A549 (cell line): ENCODE results near the gene TMOD2. TPM values are rescaled to one million over a fixed set of nuclear protein-coding genes. Genes with fewer than 3 reads are reported as not detected.
A peak's percentile ranks its signal among the peaks of the same experiment; 100 is the strongest.

Experiments
- ATAC-seq, 2 experiments: fragments of 200-7000 bp in 1 of 2; fragments of >200 bp in 1 of 2; cut with Nextera tagmentation in 1 of 2; cut with Tn5 transposase in 1 of 2; 3 replicates each; pipeline versions ENCODE4 v1.8.0 to v1.9.1; 2018 to 2020; ENCODE audit warnings: mild to moderate bottlenecking in 1 of 2, moderate library complexity in 1 of 2
- CTCF ChIA-PET: fragments of 300-600 bp; sonication (Branson Sonifier 250); formaldehyde crosslinking; extraction: SDS; loops from one replicate; lab custom pipeline; 2021; ENCODE audit warnings: antibody characterized with exemption, inconsistent platforms; lab: Yijun Ruan, JAX
- POLR2A ChIA-PET: fragments of 350-600 bp; formaldehyde crosslinking; extraction: SDS; loops from one replicate; lab custom pipeline; 2021; ENCODE audit warnings: antibody characterized with exemption, inconsistent platforms; lab: Yijun Ruan, JAX
- DNase-seq, 2 experiments: peaks; one replicate each; pipeline versions ENCODE4 v3.0.0 to v3.0.0-alpha.2; 2011 to 2016; ENCODE audit warnings: low read depth in 1 of 2, low spot score in 1 of 2
- FAIRE-seq: peaks from 2 replicates; lab custom pipeline; 2011; peaks lifted over from hg19 to GRCh38; lab: Jason Lieb, UNC
- H3K27ac ChIP-seq, 2 experiments: fragments of >200 bp; sonication (Bioruptor Twin); formaldehyde crosslinking; 3 replicates each; pipeline ENCODE4 v1.5.1; 2016 to 2017
- H3K4me1 ChIP-seq: fragments of >200 bp; sonication (Bioruptor Twin); formaldehyde crosslinking; 3 replicates; pipeline ENCODE4 v1.6.1; 2016
- H3K4me2 ChIP-seq: fragments of >200 bp; sonication (Bioruptor Twin); formaldehyde crosslinking; 3 replicates; pipeline ENCODE4 v1.6.1; 2016
- H3K4me3 ChIP-seq: fragments of >200 bp; sonication (Bioruptor Twin); formaldehyde crosslinking; 3 replicates; pipeline ENCODE4 v1.5.1; 2016
- H3K9me3 ChIP-seq: fragments of >200 bp; sonication (Bioruptor Twin); formaldehyde crosslinking; 3 replicates; pipeline ENCODE4 v1.6.1; 2016
- ATOH8 ChIP-seq: fragments of 250-450 bp; sonication (Bioruptor Pico); IDR thresholded peaks from 2 replicates; pipeline ENCODE4 v1.5.0; 2020; ENCODE audit warnings: low read depth, mild to moderate bottlenecking, moderate library complexity
- BCL3 ChIP-seq: fragments of >200 bp; sonication (Bioruptor Twin); formaldehyde crosslinking; IDR thresholded peaks from 3 replicates; pipeline ENCODE4 v1.6.1; 2016
- CEBPB ChIP-seq, 2 experiments: fragments of >200 bp in 1 of 2; sonication (Bioruptor Twin) in 1 of 2; formaldehyde crosslinking in 1 of 2; IDR thresholded peaks; 2 replicates each; pipeline ENCODE4 v1.6.1; 2012 to 2016
- CHD2 ChIP-seq: fragments of 150-350 bp; IDR thresholded peaks from 2 replicates; pipeline ENCODE4 v1.6.1; 2014; ENCODE audit warnings: low read length; ENCODE audit not compliant: partially characterized antibody
- E2F6 ChIP-seq: IDR thresholded peaks from 2 replicates; pipeline ENCODE4 v1.6.1; 2012; ENCODE audit warnings: low read depth, borderline replicate concordance
- EHF ChIP-seq: fragments of 250-450 bp; sonication (Bioruptor Pico); IDR thresholded peaks from 2 replicates; pipeline ENCODE4 v1.5.0; 2020; ENCODE audit warnings: mild to moderate bottlenecking
- FOSB ChIP-seq: fragments of 250-450 bp; sonication (Bioruptor Pico); IDR thresholded peaks from 2 replicates; pipeline ENCODE4 v1.5.0; 2020; ENCODE audit warnings: mild to moderate bottlenecking, moderate library complexity
- FOSL2 ChIP-seq, 2 experiments: fragments of 450-650 bp in 1 of 2; fragments of >200 bp in 1 of 2; sonication (Bioruptor Twin) in 1 of 2; formaldehyde crosslinking; IDR thresholded peaks; 2 replicates each; pipeline versions ENCODE4 v1.5.0 to v1.6.1; 2016 to 2020; ENCODE audit warnings: mild to moderate bottlenecking in 1 of 2, moderate library complexity in 1 of 2
- GATA3 ChIP-seq: IDR thresholded peaks from 2 replicates; pipeline ENCODE4 v1.6.1; 2012; ENCODE audit warnings: borderline replicate concordance
- HDAC2 ChIP-seq: fragments of 200-600 bp; sonication (generic); IDR thresholded peaks from 2 replicates; pipeline ENCODE4 v1.6.1; 2016
- HEYL ChIP-seq: fragments of 250-450 bp; sonication (Bioruptor Pico); IDR thresholded peaks from 2 replicates; pipeline ENCODE4 v1.8.0; 2021; ENCODE audit warnings: mild to moderate bottlenecking, moderate library complexity
- HOXA7 ChIP-seq: fragments of 250-450 bp; sonication (Bioruptor Pico); IDR thresholded peaks from 2 replicates; pipeline ENCODE4 v1.5.0; 2020; ENCODE audit warnings: mild to moderate bottlenecking, moderate library complexity
- JUN ChIP-seq, 2 experiments: fragments of >200 bp; sonication (Bioruptor Twin); formaldehyde crosslinking; IDR thresholded peaks; 2 replicates in 1 of 2; 3 replicates in 1 of 2; pipeline ENCODE4 v1.6.1; 2016 to 2017
- KDM5A ChIP-seq: fragments of 200-600 bp; sonication (generic); IDR thresholded peaks from 2 replicates; pipeline ENCODE4 v1.6.1; 2016; ENCODE audit warnings: antibody characterized with exemption, mild to moderate bottlenecking
- MAFK ChIP-seq: fragments of 450-650 bp; IDR thresholded peaks from 2 replicates; pipeline ENCODE4 v1.6.1; 2014; ENCODE audit not compliant: partially characterized antibody
- NFE2L2 ChIP-seq: fragments of 150-350 bp; conservative IDR thresholded peaks from 2 replicates; pipeline ENCODE4 v1.6.1; 2014; ENCODE audit warnings: low read length
- PHF8 ChIP-seq: fragments of 200-600 bp; sonication (generic); IDR thresholded peaks from 2 replicates; pipeline ENCODE4 v1.6.1; 2016; ENCODE audit warnings: low read depth, mild to moderate bottlenecking, antibody characterized with exemption, moderate library complexity, borderline replicate concordance
- POLR2AphosphoS2 ChIP-seq: conservative IDR thresholded peaks from 2 replicates; pipeline ENCODE4 v1.6.1; 2012; ENCODE audit warnings: low read length, improper control_type of control experiment, inconsistent platforms
- RARB ChIP-seq: fragments of 250-450 bp; sonication (Bioruptor Pico); IDR thresholded peaks from 2 replicates; pipeline ENCODE4 v1.8.0; 2021; ENCODE audit warnings: mild to moderate bottlenecking, moderate library complexity
- SREBF2 ChIP-seq: fragments of 450-650 bp; IDR thresholded peaks from 2 replicates; pipeline ENCODE4 v1.6.1; 2014; ENCODE audit warnings: mild to moderate bottlenecking, moderate library complexity
- TFCP2L1 ChIP-seq: fragments of 250-450 bp; sonication (Bioruptor Pico); IDR thresholded peaks from 2 replicates; pipeline ENCODE4 v1.5.0; 2021; ENCODE audit warnings: mild to moderate bottlenecking
- TP53 ChIP-seq: fragments of 250-450 bp; sonication (Bioruptor Pico); IDR thresholded peaks from 2 replicates; pipeline ENCODE4 v1.5.0; 2021; ENCODE audit warnings: mild to moderate bottlenecking, moderate library complexity
- ZFP36 ChIP-seq: fragments of 450-650 bp; IDR thresholded peaks from 2 replicates; pipeline ENCODE4 v1.6.1; 2014; ENCODE audit warnings: borderline replicate concordance; ENCODE audit not compliant: partially characterized antibody
- ZNF302 ChIP-seq: fragments of 250-450 bp; sonication (Bioruptor Pico); IDR thresholded peaks from 2 replicates; pipeline ENCODE4 v1.9.0; 2021; ENCODE audit warnings: inconsistent platforms, mild to moderate bottlenecking, moderate library complexity
- WGBS: methylation state at CpG from one replicate; pipeline ENCODE4 v1.1.6; 2017; ENCODE audit errors: missing lambda C conversion rate; 5-methylcytosine and 5-hydroxymethylcytosine counted together
- polyA plus RNA-seq, 4 experiments: library from polyadenylated mRNA; depleted of rRNA in 3 of 4; stranded (reverse); fragments of >200 nt; fragmentation: RNase III in 1 of 4; extraction: RNeasy Plus Mini Kit Qiagen cat#74134 plus additional on column Dnase treatment in 1 of 4; gene quantifications; 2 replicates in 3 of 4; 3 replicates in 1 of 4; pipeline ENCODE4 v1.2.3, GENCODE V29; 2011 to 2017
- TF ChIP-seq, protein P1 (sequence below): IDR thresholded peaks from 2 replicates; pipeline ENCODE4 v1.6.1; 2012
- TF ChIP-seq, protein P2 (sequence below): IDR thresholded peaks from 2 replicates; pipeline ENCODE4 v1.6.1; 2012
- TF ChIP-seq, protein P3 (sequence below): fragments of >200 bp; sonication (Bioruptor Twin); formaldehyde crosslinking; IDR thresholded peaks from 2 replicates; pipeline ENCODE4 v1.6.1; 2016
- TF ChIP-seq, protein P4 (sequence below): fragments of 250-450 bp; sonication (Bioruptor Pico); IDR thresholded peaks from 2 replicates; pipeline ENCODE4 v1.5.0; 2021; ENCODE audit warnings: mild to moderate bottlenecking, moderate library complexity, borderline replicate concordance
- TF ChIP-seq, protein P5 (sequence below): fragments of 150-350 bp; IDR thresholded peaks from 2 replicates; pipeline ENCODE4 v1.6.1; 2014; ENCODE audit warnings: low read depth, mild to moderate bottlenecking, low read length

The TMOD2 gene
- polyA plus RNA-seq, 2 of the 4 experiments (the other 2 are of a cell fraction), result 2.1 to 2.5 TPM

DNA sequence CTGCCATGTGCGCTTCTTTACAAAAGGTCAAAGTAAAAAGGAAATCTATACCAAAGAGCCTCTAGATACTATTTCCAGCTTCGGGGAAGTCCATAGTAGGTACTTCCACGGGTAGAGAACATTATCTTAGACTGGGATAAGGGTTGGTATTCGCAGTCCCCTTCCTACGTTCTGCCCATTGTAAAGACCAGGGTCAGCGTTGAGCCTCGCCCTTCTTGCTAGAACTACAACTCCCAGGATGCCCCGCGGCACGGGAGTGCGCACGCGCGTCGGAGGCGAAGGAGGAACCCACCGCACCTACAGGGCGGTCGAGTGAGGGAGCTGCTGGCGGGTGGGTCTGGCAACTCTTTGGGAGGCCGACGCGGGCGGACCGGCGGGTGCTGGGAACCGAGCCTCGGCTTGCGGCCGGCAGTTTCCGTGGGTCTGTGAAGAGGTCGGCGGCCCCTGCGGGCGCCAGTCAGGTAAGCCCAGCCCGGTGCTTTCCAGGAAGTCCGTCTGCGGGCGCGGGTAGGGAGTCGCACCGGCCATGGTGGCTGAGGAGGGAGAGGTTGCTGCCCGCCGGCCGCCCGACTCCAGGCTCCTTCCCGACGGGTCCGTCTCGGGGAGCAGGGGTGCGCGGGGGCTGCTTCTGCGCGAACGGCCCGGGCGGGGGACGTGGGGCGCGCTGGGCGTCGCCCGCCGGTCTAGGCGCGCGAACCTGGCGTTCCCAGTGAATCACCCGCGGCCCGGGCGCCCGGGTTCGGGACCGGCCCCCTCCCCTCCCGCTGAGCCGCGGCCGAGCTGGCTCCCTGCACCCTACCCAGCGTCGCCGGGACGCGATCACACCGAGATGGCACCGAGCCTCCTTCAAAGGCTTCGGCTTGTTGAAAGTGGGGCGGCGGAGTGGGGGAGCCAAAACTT lies 78.2 kb downstream of the TMOD2 start, which contains the start of gene TMOD3 (continued):
- TF ChIP-seq CHD2 (no peak), NFE2L2 (no peak), JUN (IDR thresholded peaks at IDR 0.05) (peak; percentile 74 to 87), TP53 (no peak), HEYL (CRISPR knock-in tag) (no peak), CEBPB (IDR thresholded peaks at IDR 0.05) (no peak), KDM5A (no peak), RARB (no peak), BCL3 (peak; percentile 74; the same call in 2 of the 3 replicates), MAFK (no peak), FOSL2 (IDR thresholded peaks at IDR 0.05) (no peak), FOSL2 (CRISPR knock-in tag; IDR thresholded peaks at IDR 0.05) (peak; percentile 50), E2F6 (peak; percentile 51; the same call in 1 of the 2 replicates), HDAC2 (no peak), TFCP2L1 (CRISPR knock-in tag) (no peak; the same call in 1 of the 2 replicates), ZFP36 (no peak)
- TF ChIP-seq, protein P1, sequence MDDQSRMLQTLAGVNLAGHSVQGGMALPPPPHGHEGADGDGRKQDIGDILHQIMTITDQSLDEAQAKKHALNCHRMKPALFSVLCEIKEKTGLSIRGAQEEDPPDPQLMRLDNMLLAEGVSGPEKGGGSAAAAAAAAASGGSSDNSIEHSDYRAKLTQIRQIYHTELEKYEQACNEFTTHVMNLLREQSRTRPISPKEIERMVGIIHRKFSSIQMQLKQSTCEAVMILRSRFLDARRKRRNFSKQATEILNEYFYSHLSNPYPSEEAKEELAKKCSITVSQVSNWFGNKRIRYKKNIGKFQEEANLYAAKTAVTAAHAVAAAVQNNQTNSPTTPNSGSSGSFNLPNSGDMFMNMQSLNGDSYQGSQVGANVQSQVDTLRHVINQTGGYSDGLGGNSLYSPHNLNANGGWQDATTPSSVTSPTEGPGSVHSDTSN, result 0 out of 2 replicates have a peak, but pooled peaks have one; percentile 12
- TF ChIP-seq, protein P2, sequence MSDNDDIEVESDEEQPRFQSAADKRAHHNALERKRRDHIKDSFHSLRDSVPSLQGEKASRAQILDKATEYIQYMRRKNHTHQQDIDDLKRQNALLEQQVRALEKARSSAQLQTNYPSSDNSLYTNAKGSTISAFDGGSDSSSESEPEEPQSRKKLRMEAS, result peak; percentile 28; the same call in 1 of the 2 replicates
- TF ChIP-seq, protein P3, sequence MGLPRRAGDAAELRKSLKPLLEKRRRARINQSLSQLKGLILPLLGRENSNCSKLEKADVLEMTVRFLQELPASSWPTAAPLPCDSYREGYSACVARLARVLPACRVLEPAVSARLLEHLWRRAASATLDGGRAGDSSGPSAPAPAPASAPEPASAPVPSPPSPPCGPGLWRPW, result no peak

DNA sequence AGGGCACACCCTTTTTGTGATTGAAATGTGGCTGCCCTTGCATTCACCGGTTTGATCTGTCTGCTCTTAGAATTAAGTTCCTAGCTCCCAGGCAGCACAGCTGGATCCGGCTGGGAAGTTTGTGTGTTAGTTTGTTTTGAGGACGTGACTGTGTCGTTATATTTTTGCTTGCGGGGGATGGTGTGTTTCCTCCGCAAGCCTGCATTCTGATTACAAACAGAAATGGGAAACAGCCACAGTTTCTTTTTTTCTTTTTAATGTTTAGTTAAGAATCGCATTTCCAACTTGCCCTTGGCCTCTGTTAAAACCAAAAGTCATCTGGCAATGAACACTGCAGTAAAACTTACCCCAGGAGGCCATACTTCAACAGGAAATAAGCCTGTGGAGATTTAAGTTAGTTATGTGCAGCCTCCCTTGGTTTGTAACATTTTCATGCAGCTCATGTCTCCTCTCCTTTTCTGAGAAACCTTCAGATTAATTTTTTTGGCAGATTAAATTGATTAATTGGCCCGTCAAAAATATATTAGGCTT lies 78.9 kb downstream of the TMOD2 start:
- POLR2A ChIA-PET, result interaction anchor here (1.2 to 2.4 kb wide), 6 partner anchors 8 to 76 kb away, joined by 3 to 8 read pairs (median 6); no protein-coding TSS in a partner anchor
- Histone ChIP-seq H3K4me1 (peaks cover 54% of the 10 kb centered on the region), H3K9me3 (no peaks in the 10 kb centered on the region), H3K4me3 (peak overlapping the region; percentile 70), H3K4me2 (peak overlapping the region; percentile 86), H3K27ac (peak overlapping the region; percentile 96 to 99)
- CTCF ChIA-PET, result interaction anchor here (0.7 to 2.4 kb wide), 10 partner anchors 11 to 169 kb away, joined by 3 to 12 read pairs (median 4); no protein-coding TSS in a partner anchor
- no peak; a peak in 2 of 6 replicates for ATAC-seq
- WGBS, result under 1% methylated on average over 8 of the region's 8 CpGs
- peak; percentile 72 for FAIRE-seq
- DNase-seq, result no peak
- no peak for TF ChIP-seq EHF (CRISPR knock-in tag)
- no peak for TF ChIP-seq ATOH8 (CRISPR knock-in tag)
- no peak for TF ChIP-seq HOXA7 (CRISPR knock-in tag)
- TF ChIP-seq GATA3, result no peak
- TF ChIP-seq, protein P4, sequence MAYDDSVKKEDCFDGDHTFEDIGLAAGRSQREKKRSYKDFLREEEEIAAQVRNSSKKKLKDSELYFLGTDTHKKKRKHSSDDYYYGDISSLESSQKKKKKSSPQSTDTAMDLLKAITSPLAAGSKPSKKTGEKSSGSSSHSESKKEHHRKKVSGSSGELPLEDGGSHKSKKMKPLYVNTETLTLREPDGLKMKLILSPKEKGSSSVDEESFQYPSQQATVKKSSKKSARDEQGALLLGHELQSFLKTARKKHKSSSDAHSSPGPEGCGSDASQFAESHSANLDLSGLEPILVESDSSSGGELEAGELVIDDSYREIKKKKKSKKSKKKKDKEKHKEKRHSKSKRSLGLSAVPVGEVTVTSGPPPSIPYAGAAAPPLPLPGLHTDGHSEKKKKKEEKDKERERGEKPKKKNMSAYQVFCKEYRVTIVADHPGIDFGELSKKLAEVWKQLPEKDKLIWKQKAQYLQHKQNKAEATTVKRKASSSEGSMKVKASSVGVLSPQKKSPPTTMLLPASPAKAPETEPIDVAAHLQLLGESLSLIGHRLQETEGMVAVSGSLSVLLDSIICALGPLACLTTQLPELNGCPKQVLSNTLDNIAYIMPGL (CRISPR knock-in tag), result no peak
- TF ChIP-seq, protein P5, sequence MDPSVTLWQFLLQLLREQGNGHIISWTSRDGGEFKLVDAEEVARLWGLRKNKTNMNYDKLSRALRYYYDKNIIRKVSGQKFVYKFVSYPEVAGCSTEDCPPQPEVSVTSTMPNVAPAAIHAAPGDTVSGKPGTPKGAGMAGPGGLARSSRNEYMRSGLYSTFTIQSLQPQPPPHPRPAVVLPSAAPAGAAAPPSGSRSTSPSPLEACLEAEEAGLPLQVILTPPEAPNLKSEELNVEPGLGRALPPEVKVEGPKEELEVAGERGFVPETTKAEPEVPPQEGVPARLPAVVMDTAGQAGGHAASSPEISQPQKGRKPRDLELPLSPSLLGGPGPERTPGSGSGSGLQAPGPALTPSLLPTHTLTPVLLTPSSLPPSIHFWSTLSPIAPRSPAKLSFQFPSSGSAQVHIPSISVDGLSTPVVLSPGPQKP, result no peak
- TF ChIP-seq ZNF302 (CRISPR knock-in tag), result no peak
- TF ChIP-seq FOSB (CRISPR knock-in tag), result no peak
- TF ChIP-seq CEBPB (IDR thresholded peaks at IDR 0.05), result no peak
- no peak for TF ChIP-seq SREBF2
- no peak for TF ChIP-seq POLR2AphosphoS2
- TF ChIP-seq, protein P2, result no peak
- no peak for TF ChIP-seq MAFK
- no peak for TF ChIP-seq PHF8
